ENCODE results near the gene WDR70.

- TF ChIP-seq CTCF (conservative IDR thresholded peaks at IDR 0.05), result no peak
- TF ChIP-seq EZH2 (IDR thresholded peaks at IDR 0.05; ENCODE audit: low read depth), result no peak
Measured at GRCh38 chr5:37771731-37772130, 392.6 kb downstream of the WDR70 start.

Measured in PC-9 (cell line).